GM19240 (cell line): ENCODE measurements around the gene AMPD3.

Experiments
- DNase-seq: peaks from one replicate; pipeline ENCODE4 v3.0.0; 2011; ENCODE audit warnings: low spot score; ENCODE audit not compliant: insufficient read length

AMPD3 gene

GRCh38 chr11:10488121-10488933 is 33.3 kb downstream of the AMPD3 start:
- DNase-seq, result no peak

- peak; percentile 41 for DNase-seq
Observed at GRCh38 chr11:10488934-10489691, 34.0 kb downstream of the AMPD3 start.

GRCh38 chr11:10490032-10490397 is 35.0 kb downstream of the AMPD3 start:
- DNase-seq, result no peak

- DNase-seq, result no peak
Observed at GRCh38 chr11:10490398-10491241, 35.6 kb downstream of the AMPD3 start.

- no peak for DNase-seq
Observed at GRCh38 chr11:10492084-10492483, 37.0 kb downstream of the AMPD3 start.

GRCh38 chr11:10493041-10493663 is 38.1 kb downstream of the AMPD3 start:
- no peak for DNase-seq

- DNase-seq, result no peak
Observed at GRCh38 chr11:10494636-10495463, 39.8 kb downstream of the AMPD3 start.

- DNase-seq, result no peak
Observed at GRCh38 chr11:10495464-10495786, 40.4 kb downstream of the AMPD3 start.

- no peak for DNase-seq
Observed at GRCh38 chr11:10496296-10496936, 41.4 kb downstream of the AMPD3 start.

GRCh38 chr11:10497371-10498021 is 42.4 kb downstream of the AMPD3 start:
- DNase-seq, result no peak

- no peak for DNase-seq
Observed at GRCh38 chr11:10498022-10498400, 42.9 kb downstream of the AMPD3 start.

- DNase-seq, result no peak
Observed at GRCh38 chr11:10498426-10499250, 43.6 kb downstream of the AMPD3 start.

GRCh38 chr11:10499452-10499851 is 44.4 kb downstream of the AMPD3 start:
- no peak for DNase-seq

GRCh38 chr11:10499874-10500601 is 45.0 kb downstream of the AMPD3 start:
- DNase-seq, result no peak

GRCh38 chr11:10500757-10501684 is 46.0 kb downstream of the AMPD3 start:
- no peak for DNase-seq

- no peak for DNase-seq
Observed at GRCh38 chr11:10502065-10502680, 47.1 kb downstream of the AMPD3 start.

- no peak for DNase-seq
Observed at GRCh38 chr11:10502770-10503169, 47.7 kb downstream of the AMPD3 start.
